GM18873 (cell line): Measurements from ENCODE around the gene TRMT1L.

Source experiments
- ATAC-seq: cut with Tn5 transposase; IDR thresholded peaks from one replicate; pipeline ENCODE4 v1.9.1; 2021; ENCODE audit warnings: mild to moderate bottlenecking, moderate library complexity, moderate number of reproducible peaks; ENCODE audit not compliant: unreplicated experiment, low FRiP score

TRMT1L gene

DNA sequence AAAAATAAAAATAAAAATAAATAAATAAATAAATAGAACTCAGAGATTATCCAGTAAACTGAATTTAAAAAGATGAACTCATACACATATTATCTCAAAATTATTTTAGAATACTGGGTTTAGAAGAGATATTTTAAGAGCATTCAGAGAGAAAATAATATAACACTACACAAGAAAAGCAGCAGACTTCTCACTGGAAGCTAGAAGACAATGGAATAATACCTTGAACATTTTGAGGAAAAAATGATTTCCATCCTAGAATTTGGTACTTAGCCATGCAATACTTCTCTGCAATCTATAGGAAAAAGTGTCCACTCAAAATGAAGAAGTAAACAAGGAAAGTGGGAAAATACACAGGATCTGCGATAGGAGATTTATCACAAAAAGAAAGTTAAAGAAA is 24.2 kb downstream of the TRMT1L start:
- ATAC-seq: no peak

DNA sequence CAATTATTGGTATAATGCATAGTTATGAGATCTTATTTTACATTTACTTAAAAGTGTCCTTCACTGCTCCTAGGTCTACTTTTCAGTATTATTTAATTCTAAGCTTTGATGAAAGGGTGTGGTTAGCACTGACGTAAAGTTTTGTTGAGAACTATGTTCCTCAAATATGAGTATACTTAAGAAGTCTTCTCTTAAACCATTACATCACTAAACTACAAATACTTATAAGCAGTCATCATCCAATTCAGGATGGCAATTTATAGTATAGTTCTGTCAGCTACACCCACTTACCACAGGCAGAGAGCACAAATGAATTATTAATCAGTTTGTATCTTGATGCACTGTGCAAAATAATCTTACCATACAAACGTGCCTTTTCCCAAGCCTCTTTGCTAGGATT is 27.0 kb downstream of the TRMT1L start:
- no peak for ATAC-seq

DNA sequence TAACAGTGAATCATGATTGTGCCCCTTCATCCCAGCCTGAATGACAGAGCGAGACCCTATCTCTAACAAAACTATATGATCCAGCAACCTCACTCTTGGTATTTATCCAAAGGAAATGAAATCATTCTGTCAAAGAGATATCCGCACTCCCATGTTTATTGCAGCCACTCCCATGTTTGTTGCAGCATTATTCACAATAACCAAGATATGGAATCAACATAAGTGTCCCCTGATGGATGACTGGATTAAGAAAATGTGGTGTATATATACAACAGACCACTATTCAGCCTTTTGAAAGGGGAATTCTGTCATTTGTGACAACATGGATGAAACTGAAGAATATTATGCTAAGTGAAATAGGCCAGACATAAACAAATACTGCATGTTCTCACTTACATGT is 44.4 kb downstream of the TRMT1L start:
- ATAC-seq: no peak

DNA sequence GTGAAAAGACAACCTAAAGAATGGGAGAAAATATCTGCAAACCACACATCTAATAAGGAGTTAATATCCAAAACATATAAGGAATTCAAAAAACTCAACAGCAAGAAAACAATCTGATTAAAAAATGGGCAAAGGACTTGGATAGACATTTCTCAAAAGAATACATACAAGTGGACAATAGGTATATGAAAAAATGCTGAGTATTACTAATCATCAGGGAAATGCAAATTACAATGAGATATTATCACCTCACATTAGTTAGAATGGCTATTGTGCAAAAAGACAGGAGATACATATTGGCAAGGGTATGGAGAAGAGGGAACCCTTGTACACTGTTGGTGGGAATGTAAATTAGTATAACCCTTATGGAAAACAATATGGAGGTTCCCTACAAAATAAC is 44.9 kb downstream of the TRMT1L start:
- no peak for ATAC-seq

DNA sequence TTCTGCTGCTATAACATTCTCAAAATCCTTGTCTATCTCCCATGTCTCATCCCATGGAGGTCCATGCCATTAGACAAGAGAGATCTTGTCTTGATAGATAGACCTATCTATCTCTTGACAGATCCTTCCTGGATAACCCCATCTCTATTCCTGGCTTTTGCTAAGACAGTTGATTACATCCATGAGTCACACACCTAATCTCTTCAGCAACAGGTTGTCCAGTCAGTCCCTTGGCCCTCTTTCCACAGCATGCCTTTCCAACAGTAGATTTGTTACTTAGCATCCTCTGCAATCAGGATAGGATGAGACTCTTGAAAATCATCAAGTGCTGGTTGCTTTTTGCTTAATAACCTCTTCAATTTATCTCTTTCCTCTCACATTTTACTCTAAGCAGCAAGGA is 46.6 kb downstream of the TRMT1L start:
- no peak for ATAC-seq

DNA sequence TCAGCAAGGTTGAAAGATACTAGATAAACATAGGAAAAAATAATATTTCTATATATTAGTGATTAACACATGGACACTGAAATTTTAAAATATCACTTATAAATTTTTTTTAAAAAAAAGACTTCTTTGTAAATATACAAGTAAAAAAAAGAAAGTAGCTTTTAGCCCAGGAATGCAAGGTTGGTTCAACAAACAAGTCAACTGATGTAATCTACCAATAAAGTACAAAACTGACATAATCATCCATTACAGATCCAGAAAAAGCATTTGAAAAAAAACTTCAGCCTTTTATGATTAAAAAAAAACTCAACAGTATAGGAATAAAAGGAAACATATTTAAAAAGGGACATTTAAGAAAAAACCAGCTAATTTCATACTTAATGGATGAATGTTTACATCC is 48.4 kb downstream of the TRMT1L start:
- ATAC-seq: no peak

DNA sequence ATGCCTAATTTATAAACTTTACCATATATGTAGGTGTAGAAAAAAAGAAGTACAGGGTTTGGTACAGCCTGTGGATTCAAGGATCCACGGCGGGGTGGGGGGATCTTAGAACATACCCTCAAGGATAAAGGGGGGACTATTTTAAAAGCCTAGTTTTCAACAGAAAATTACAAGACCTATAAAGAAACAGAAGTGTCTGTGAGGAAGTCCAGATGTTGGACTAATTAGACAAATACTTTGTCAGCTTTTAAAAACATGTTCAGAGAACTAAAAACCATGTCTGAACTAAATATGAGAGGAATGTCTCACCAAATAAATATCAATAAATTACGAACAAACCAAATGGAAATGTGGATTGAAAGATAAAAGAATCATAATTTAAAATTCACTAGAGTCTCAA is 51.6 kb downstream of the TRMT1L start:
- no peak for ATAC-seq

DNA sequence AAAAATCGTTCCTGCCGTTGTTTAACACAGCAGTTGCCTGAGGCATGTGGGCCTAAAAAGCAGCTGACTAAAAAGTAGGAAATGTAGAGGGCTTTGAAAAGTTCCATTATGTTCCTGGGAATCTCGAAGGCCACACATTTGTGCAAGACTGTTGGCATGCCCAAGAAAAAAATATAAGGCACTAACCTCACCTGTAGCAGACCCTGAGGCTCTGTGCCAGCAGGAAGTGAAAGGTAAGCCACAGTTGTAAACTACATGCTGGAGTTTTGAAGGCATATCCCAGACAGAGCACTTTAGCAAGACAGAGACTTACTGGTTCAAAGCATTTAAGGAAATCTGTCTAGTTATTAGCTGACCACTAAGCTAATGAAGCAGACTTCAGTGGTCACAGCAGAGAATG is 52.7 kb downstream of the TRMT1L start:
- no peak for ATAC-seq

DNA sequence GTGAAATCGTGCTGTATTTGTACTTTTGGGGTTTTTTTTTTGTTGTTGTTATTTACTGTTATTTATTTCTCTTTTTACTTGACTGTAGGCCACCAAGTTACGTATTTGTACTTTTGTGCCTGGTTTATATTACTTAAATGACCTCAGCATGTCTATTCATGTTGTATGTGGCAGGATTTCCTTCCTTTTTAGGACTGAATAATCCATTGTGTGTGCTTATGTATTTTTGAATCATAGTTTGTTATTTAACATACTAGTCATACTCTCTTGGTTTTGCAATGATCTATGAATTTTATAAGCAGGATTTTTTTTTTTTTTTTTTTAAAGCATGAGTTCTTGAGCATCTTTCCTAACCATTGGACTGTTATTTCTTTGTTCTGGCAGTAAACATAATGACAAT is 60.2 kb downstream of the TRMT1L start:
- no peak for ATAC-seq

DNA sequence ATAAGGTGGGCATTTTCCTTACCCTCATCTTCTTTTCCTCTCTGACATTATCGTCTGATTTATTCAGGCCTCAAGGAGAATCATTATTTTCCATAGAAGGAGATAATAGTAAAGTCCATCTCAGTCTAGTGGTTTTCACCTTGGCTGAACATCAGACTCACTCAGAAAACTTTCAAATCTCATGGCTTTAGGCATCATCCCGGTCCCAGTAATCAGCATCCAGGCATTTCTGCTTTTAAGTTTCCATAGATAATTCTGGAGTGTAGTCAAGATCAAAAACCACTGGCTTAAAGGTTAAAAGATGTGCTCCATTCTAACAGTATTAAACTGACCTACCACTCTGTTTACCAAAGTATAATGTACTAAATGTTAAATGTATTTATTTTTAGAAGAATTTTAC is 62.0 kb downstream of the TRMT1L start:
- ATAC-seq: no peak

DNA sequence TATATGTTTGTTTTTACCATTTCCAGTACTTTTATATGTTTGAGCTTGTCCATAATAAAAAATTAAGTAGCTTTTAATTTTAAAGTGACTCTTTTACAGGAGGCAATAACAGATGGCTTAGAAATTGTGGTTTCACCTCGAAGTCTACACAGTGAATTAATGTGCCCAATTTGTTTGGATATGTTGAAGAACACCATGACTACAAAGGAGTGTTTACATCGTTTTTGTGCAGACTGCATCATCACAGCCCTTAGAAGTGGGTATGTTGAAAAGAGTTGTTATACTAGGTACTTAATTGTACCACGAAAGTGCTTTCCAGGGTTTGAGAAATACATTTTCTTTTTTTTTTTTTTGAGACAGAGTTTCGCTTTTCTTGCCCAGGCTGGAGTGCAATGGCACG is 65.3 kb downstream of the TRMT1L start:
- ATAC-seq: no peak

DNA sequence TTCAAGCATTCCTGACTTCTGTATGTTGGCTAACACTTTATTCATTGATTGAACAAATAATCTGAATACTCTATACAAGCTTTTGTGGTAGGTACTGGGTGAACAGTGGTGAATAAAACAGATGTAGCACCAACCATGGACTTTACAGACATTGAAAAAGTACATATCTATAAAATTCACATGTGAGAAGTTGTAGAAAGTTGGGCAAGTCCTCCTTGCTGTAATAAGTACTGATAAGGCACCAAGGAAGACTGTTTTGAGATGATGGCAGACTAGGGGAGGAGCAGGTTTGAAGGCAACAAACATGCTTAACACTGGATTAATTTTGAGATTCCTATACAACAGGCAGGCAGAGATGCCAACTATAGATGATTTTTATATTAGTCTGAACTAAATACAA is 69.0 kb downstream of the TRMT1L start:
- ATAC-seq: no peak

DNA sequence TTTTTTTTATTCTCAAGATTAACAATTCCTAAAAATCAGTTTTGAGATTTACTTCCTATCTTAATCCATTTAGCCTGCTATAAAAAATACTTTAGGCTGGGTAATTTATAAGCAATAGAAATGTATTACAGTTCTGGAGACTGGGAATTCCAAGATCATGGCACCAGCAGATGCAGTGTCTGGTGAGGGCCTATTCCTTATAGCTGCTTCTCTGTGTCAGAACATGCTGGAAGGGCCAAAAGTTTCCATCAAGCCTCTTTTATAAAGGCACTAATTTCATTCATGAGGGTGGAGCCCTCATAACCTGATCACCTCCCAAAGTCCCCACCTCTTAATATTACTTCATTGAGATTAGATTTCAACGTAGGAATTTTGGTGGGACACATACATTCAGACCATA is 69.7 kb downstream of the TRMT1L start:
- ATAC-seq: no peak

DNA sequence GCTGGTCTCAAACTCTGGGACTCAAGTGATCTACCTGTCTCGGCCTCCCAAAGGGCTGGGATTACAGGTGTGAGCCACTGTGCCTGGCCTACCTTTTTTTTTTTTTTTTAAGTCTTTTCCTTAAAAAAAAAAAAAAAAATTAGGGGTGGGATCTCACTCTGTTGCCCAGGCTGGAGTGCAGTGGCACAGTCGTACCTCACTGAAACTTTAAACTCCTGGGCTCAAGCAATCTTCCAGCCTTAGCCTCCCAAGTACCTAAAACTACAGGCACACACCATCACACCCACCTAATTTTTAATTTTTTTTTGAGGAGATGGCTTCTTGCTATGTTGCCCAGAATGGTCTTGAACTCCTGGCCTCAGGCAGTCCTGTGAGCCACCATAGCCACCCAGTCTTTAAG is 72.9 kb downstream of the TRMT1L start:
- no peak for ATAC-seq

DNA sequence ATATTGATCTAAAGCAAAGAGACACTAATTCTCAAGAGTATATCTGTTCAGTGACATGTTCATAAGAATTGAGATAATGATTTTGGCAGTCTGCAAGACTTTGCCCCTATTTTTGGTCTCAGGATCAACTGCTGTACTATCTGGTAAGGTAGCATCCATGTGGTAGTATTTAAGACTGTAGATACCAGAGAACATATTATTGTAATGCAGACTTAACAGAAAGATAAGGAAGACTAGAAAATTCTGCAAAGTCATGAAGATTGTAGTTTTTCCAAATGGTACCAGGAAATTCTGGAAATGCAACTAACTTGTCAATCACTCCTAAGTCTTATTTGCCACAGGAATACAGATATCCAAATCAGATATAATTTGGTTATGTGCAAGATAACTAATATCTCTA is 76.3 kb downstream of the TRMT1L start:
- no peak for ATAC-seq

DNA sequence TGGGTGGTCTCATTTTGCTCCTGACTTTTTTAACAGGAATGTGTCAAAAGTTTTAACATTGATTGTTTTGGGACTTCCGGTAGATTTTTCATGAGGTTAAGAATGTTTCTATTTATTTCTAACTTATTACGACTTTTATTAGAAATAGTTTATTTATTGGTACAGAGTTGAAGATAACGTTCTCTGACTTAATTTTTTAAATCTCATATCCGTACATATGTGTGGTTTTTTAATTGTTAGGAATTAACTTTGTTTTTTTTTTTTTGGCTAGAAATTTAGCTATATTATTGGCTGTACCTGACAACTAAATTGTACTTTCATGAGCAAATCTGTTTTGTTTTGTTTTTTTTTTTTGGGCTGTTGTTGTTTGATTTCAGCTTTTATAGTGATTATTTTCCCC is 79.4 kb downstream of the TRMT1L start:
- no peak for ATAC-seq

DNA sequence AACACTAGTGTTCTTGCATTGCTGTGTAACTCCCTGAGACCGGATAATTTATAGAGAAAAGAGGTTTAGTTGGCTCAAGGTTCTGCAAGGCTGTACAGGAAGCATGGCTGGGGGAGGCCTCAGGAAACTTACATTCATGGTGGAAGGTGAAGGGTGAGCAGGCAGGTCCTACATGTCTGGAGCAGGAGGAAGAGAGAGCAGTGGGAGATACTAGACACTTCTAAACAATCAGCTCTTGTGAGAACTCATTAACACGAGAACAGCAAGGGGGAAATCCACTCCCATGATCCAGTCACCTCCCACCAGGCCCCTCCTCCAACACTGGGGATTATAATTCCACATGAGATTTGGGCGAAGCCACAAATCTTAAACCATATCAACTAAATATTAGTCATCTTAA is 81.3 kb downstream of the TRMT1L start:
- ATAC-seq: no peak

DNA sequence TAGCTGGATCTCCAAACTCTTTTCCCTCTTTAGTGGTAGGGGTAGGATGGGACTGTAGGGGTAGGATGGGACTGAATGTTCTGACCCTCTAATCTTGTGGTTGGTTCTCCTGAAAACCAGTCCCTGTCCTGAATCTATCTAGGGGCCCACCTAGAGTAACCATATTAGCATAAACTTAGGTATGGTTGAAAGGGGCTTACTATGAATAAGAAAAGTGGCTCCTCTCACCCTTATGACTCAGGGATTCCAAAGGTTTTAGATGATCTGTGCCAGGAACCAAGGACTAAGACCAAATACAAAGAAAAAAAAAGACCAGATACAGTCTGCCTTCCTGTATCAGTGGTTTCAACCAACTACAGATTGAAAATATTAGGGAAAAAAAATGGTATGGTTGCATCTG is 82.4 kb downstream of the TRMT1L start:
- no peak for ATAC-seq

DNA sequence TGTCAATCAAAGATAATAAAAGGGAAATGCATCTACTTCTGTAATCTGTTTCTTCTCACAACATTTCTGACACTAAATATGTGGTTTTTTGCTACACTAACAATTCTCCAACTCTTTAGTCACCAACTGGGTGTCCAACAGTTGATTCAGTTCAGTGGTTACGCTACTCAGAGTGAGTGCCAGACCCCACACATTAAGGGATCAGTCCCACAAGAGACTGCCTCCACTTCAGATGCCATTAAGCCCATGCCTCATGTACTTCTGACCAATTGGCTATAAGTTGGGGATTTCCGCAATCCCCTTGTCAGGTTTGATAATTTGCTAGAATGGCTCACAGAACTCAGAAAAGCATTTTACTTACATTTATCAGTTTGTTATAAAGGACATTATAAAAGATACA is 83.0 kb downstream of the TRMT1L start:
- no peak for ATAC-seq

DNA sequence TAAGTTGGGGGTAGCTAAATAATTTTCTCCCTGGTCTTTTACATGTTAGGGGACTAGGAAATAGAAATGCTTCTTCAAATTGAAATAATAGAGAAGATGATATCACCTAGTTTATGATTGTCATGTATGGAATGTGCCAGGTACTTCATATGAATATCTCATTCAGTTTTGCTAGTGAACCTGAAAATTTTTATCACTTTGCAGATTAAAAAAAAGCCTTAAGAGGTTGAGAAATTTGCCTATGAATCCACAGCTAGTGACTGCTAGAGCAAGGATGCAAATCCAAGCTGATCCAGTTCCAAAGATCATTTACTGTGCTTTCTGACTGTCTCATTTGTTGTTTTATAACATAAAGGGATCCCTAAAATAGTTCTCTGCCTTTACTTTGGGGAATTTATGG is 86.7 kb downstream of the TRMT1L start:
- ATAC-seq: no peak

DNA sequence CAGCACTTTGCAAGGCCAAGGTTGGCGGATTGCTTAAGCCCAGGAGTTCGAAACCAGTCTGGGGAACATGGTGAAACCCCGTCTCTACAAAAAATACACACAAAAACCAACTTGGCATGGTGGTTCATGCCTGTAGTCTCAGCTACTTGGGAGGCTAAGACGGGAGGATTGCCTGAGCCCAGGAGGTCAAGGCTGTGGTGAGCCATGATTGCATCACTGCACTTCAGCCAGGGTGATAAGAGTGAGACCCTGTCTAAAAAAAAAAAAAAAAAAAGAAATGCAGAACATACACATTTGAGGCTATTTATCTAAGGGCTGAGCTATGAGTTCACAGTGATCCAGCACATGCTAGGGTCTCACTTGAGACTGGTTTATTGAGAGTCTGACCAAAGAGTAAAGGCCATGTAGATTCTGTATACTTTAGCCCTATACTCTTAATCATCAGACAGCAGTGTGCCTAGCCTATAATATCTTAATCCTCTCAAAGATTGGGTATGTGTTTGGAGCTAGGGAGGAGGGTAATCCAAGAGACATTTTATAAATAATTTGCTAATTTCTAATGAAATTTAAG is 87.5 kb downstream of the TRMT1L start:
- no peak for ATAC-seq

DNA sequence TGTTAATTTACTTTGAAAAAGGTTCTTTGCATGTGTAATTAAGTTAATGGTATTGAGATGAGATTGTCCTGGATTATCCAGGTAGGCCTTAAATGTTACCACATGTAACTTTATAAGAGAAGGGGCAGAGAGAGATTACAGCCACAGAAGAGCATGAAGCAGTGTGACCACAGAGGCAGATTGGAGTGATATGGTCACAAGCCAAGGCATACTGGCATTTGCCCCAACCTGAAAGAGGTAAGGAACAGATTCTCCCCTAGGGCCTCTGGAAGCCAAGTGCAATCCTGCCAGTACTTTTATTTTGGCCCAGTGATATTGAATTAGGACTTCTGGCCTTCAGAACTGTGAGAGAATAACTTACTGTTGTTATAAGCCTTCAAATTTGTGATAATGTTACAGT is 88.4 kb downstream of the TRMT1L start:
- ATAC-seq: no peak
